Dermis blood vessel endothelial cell (primary cell): Measurements from ENCODE around the gene DIP2A. TPM values are rescaled to one million over a fixed set of nuclear protein-coding genes. Genes with fewer than 3 reads are reported as not detected.
"Not testable (repeated sequence)": the region's sequence is repeated elsewhere in the genome, so short reads cannot be mapped to it uniquely, and the experiment has no call there.

Experiments used
- DNase-seq: peaks from one replicate; pipeline ENCODE4 v3.0.0; 2010
- total RNA-seq: library from RNA; depleted of rRNA; stranded (reverse); fragments of >200 nt; gene quantifications from 2 replicates; pipeline ENCODE4 v1.2.3, GENCODE V29; 2014

Gene DIP2A
- total RNA-seq, 1 donor from 2014 or later = 49.5 TPM

DNA sequence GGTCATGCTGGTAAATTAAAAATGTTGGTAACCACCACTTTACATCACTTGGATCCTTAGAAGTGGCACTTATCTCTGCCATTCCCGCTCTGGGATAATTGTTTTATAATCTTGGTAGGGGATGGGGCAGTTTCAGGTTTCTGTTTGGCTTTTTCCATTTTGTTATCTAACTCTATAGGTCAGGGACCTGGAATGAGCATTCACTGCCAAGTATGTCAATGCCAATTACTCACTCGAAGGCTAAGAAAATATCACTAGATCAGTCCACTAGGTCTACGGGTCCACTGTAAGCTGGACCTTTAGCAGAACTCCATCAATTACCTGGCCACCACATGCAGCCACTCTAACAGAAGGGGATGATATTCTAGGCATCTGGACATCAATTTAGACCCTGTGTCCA, 4.5 kb upstream of the DIP2A start:
- DNase-seq = no peak

DNA sequence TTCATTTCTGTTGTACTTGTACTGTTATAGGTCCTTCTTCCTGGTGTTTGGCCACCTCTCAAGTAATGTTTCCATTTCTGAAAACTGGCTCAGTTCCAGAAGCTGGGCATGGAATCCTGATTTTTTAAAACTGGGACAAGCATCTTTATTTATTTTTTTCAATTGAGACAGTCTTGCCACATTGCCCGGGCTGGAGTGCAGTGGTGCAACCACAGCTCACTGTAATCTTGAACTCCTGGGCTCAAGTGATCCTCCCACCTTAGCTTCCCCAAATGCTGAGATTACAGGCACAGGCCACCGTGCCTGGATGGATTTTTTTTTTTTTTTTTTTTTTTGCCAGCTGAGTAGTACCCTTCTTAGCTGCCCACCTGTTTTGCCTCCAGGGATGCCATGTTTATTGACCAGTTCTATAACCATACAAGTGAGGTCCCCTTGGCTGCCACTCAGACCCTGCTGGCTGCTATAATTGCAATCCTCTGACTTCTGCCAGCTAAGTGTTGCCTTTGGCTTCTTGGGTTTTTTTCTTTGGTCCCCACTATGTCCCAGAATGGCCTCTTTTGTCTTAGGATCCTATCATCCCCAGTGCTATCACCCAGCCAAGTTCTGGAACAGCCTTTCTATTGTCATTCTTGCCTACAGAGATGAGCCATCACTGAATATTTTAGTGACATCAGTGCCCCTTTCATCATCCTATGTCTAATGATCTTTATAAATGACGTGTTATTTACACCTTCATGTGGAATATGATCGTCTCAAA, 3.9 kb upstream of the DIP2A start:
- peak; percentile 23 for DNase-seq

- peak; percentile 98 for DNase-seq
These were observed 2.9 kb upstream of the DIP2A start for GRCh38 chr21:46455575-46456385.

DNA sequence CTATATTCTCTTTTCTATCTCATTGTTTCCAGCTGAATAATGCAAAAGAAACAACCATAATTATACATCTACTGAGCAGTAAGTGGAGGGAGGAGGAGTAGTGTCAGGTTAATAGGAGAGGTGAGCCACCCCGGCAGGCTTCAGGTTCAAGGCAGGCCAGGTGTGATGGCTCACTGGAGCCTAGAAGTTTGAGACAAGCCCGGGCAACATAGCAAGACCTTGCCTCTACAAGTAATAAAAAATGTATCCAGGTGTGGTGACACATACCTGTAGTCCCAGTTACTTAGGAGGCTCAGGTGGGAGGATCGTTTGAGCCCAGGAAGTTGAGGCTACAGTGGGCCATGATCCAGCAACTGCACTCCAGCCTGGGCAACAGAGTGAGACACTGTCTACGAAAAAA, 1.9 kb upstream of the DIP2A start:
- DNase-seq = no peak

GRCh38 chr21:46457801-46458314, 833 bp upstream of the DIP2A start:
- peak; percentile 59 for DNase-seq

- DNase-seq = no peak
These were observed 299 bp downstream of the DIP2A start for GRCh38 chr21:46459024-46459355.

- peak; percentile 62 for DNase-seq
These were observed 843 bp downstream of the DIP2A start for GRCh38 chr21:46459356-46460112.

- DNase-seq = no peak
These were observed 3.2 kb downstream of the DIP2A start for GRCh38 chr21:46461909-46462308.

GRCh38 chr21:46465153-46465552, 6.5 kb downstream of the DIP2A start:
- DNase-seq = not testable (repeated sequence)

GRCh38 chr21:46465651-46466050, 7.0 kb downstream of the DIP2A start:
- DNase-seq = no peak

DNA sequence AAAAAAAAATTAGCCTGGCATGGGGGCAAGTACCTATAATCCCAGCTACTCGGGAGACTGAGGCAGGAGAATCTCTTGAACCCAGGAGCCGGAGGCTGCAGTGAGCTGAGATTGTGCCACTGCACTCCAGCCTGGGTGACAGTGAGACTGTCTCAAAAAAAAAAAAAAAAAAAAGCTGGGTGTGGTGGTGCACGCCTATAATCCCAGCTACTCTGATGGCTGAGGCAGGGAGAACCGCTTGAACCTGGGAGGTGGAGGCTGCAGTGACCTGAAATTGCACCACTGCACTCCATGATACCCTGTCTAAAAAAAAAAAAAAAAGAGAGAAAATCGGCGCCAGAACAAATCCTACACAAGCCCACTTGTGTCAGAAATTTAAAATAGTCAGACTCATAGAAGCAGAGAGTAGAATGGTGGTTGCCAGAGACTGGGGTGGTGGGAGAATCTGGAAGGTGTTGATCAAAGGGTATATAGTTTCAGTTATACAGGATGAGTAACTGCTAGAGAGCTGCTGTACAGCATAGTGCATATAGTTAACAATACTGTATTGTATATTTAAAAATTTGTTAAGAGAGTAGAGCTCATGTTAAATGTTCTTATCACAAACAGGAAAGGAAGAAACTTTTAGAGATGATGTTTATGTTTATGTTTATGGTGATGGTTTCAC, 9.6 kb downstream of the DIP2A start:
- no peak for DNase-seq

DNA sequence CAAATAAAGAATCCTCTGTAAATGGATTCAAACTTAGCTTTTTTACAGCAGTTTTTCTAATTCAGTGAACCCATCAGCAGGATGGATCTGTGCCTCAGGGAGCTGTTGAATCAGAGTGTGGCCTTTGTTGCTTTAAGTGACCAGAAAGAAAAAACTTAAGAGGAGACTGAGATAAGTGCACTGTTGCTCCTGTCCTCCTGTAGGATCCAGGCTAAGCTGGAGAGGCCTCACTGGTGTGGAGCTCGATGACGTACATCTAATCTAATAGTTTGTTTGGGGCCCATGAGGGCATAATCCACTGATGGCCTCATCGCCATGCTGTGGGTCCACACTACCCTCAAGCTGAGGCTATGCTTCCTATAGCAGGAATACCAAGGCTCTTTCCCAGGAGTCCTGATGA, 10.6 kb downstream of the DIP2A start:
- no peak for DNase-seq

GRCh38 chr21:46471514-46471913, 12.8 kb downstream of the DIP2A start:
- DNase-seq = no peak

GRCh38 chr21:46472246-46472645, 13.6 kb downstream of the DIP2A start:
- DNase-seq = peak; percentile 67

DNA sequence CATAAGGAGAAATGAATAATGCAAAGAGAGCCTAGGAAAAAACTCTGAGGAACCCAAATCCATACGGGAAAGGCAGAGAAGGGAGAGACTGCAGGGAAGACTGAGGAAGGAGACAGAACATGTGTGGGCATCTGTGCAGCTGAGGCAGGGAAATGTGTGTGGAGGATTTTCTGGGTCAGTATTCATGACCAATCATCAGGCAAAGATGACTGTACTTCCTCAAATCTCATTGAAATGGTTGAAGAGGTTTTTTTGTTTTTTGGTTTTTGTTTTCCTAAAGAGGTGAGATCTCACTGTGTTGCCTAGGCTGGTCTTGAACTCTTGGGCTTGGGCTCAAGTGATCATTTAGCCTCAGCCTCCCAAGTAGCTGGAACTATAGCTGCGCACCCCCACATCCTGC, 15.7 kb downstream of the DIP2A start:
- peak; percentile 34 for DNase-seq

DNA sequence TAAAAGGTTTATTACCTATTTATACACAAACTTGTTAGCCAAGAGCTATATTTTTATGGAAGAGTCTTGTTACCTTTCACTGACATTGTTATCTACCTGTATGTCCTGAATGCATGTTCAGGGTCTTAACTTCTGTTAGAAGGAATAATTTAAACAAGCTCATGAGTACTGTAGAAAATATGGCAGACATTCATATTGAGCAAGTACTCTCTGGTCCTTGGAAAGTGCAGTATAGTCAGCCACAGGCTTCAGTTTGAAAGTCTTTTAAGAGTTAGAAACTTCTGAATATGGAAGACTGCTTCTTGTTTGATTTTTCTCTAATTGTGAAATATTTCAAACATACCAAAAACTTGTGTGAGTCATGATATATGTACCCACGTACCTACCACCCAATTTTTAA, 16.6 kb downstream of the DIP2A start:
- DNase-seq = no peak

GRCh38 chr21:46477765-46478164, 19.1 kb downstream of the DIP2A start:
- no peak for DNase-seq

DNA sequence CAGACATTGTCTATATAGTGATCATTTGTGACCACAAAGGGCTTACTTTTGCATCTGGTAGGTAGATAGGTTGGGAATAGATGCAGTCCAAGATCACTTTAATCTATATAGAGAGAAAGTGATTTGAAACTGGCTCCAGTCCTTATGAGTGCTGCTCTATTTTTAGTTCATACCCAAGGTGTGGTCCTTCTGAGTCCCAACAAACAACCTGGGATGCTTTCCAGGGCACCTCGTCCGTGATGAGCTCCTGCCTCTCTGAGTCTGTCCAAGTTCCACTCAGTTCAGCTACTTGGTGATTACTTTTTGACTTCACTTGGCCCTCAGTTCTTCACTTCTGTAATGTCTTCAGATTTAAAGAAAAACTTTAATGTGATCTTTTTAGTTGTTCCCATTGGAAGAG, 20.2 kb downstream of the DIP2A start:
- DNase-seq = no peak

DNA sequence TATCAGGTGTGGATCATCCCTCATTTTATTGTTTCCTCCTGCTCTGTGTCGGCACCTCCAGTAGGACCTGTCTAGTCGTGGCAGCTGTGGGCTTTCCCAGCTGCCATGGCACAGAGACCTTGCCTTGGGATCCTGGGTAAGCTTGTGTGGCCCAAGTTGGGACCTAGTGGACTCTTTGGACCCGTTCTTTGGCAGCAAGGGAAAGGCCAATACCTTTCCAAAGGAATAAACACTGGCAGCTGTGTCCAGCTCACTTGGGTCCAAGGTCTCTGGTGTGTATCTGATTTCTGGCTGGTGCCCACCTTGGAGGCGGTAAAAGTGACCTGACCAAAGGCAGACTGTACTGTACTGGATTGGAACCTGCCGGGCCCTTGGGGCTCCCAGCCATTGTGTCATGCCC, 21.8 kb downstream of the DIP2A start:
- DNase-seq = no peak

GRCh38 chr21:46482225-46482845, 23.6 kb downstream of the DIP2A start:
- no peak for DNase-seq

GRCh38 chr21:46482846-46483231, 24.1 kb downstream of the DIP2A start:
- DNase-seq = no peak
